SIG-M5 (cell line): ENCODE data around the gene PHLPP1.
"Not testable (repeated sequence)": the region's sequence is repeated elsewhere in the genome, so short reads cannot be mapped to it uniquely, and the experiment has no call there.

Source experiments
- DNase-seq: peaks from one replicate; lab custom pipeline; 2025; lab: John Stamatoyannopoulos, UW

The PHLPP1 gene

DNA sequence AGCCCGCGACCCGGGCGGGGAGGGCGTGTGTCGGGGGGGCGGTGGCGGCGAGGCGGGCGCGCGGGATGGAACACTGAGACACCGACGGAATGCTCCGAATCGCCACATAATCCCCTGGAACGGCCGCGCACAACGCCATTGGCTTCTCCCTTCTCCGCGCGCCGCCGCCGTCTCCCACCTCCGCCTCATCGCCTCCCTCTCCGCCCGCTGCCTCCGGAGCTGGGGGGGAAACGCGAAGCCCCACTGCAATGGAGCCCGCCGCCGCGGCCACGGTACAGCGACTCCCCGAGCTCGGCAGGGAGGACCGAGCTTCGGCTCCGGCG lies at the start of gene PHLPP1:
Gene PHLPP1 (plus strand): TSS at position 106 of the 323 bp plus-strand sequence. CDS start 143 bp downstream, at position 249.
- DNase-seq = no peak

DNA sequence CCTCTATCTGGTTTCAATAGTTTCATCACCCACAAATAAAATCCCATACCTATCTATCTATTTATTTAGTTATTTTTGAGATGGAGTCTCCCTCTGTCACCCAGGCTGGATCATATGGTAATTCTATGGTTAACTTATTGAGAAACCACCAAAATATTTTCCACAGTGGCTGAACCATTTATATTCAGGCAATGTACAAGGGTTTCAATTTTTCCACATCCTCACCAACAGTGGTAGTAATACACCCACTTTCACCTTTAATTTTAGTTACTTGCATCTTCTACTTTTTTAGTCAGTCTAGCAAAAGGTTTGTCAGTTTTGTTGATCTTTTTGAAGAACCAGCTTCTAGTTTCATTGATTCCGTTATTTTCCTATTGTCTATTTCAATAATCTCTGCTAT lies 46.1 kb upstream of the PHLPP1 start:
- DNase-seq = no peak

DNA sequence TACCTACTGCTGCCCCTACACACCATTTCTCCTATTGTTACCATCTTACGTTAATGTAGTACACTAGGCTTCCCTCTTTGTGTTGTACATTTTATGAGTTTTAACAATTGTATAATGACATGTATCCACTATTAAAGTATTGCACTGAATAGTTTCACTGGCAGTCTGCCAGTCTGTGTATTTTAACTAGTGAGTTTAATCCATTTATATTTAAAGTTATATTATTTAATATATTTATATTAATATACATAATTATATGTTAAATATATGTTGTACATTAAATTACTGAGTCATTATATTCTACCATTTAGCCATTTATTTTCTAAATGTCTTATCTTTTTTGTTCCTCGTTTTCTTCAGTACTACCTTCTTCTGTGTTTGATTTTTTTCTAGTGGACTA lies 44.8 kb upstream of the PHLPP1 start:
- no peak for DNase-seq

DNA sequence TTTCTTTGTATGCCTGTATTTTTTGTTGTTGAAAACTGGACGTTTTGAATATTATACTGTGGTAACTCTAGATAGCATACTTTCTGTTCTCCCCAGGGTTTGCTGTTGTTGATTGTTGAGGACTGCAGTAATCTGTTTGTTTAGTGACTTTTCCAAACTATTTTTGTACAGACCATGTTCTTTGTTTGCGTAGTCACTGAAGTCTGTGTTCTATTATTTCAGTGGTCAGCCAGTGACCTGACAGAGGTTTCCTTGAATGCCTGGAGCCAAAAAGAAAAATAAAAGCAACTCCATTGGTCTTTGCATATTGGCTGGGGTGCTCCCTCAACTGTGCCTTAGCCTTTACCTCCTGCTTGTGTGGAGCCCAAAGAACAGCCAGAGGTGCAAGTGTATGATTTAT lies 42.7 kb upstream of the PHLPP1 start:
- DNase-seq = no peak

DNA sequence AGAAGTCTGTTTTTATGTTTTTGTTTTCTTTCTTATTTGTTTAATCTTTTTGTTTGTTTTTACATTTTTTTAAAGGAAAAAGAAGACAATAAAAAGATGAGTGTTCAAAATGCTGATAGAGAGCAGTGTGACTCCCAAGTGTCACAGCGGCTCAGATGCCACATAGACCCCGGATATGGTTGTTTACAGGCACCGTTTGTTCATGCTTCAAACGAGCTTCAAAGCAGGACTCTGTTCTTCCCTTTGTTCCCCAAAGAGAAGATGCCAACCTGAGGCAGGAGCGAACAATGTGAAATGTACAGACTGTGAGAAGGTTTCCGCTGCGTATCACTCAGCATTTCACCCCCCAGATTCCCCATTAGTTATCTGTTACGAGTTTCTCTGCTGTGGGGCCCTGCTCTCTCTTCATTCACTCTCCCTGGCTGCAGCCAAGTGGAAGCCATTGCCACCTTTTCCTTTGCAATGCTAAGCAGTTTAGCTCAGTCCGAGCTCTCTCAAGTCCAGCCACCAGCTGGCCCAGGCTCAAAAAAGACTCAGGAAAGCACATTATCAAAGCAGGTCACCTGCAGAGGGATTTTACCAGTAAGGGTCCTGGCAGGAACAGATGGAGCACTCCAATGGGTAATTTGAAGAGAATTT lies 36.4 kb upstream of the PHLPP1 start:
- DNase-seq = no peak

DNA sequence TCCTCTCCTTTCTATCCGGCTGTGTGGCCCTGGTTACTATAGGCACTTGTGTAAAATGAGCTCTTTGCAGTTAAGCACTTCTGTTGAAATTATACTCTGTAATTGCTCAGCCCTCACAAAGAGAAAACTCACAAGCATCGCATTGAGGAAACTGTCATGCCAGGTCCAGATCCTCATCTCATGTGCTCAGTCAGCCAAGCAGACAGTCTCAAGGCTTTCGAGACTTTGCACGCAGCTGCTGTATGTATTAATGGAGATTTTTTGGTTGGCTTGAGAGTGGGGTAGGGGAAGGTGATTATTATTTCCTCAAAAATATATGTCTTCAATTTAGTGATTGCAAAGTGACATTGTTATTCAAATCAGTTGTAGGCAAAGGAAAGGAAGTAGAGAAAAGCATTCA lies 33.0 kb upstream of the PHLPP1 start:
- DNase-seq = no peak

DNA sequence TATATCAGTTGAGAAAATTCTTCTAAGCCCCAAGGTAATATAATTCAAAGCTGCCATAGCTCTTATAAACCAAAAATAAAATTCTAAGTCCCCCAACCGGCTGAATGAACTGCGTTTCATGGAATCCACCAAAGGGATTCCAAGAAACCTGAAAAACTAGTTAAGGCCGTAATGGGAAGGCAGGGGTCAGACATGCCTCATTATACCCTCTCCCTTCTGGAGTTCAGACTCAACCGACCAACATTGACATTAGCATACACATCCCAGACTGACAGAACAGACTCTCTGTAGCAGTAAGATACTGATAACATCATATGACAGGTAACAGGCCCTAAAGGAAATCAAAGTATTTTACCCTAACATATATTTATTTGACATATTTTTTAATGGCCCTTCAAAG lies 31.4 kb upstream of the PHLPP1 start:
- no peak for DNase-seq

DNA sequence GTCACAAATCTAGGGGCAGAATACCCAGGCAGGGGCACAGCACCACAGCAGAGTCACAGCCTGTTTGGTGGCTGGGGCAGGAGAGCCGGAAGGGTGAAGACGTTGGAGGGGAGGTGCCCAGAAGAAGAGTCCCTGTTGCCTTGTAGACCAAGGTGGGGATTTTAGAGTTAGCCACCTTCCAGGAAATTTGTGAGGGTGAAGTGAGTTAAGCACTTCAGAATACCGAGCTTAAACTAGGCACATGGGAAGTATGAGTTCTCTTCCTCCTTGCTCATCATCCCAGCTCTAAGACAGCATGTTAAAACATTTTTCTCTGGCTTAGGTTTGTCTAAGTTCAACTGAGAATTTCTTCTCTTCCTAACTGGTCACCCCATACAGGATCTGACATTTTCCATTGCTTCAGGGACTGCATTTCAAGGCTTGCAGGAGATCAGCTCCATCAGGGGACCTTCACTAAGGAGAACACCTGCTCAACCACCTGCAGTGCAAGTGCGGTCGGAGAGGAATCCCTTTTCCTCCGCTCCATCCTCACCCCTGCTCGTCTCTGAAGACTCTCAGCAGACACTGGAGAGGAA lies 26.5 kb upstream of the PHLPP1 start:
- no peak for DNase-seq

DNA sequence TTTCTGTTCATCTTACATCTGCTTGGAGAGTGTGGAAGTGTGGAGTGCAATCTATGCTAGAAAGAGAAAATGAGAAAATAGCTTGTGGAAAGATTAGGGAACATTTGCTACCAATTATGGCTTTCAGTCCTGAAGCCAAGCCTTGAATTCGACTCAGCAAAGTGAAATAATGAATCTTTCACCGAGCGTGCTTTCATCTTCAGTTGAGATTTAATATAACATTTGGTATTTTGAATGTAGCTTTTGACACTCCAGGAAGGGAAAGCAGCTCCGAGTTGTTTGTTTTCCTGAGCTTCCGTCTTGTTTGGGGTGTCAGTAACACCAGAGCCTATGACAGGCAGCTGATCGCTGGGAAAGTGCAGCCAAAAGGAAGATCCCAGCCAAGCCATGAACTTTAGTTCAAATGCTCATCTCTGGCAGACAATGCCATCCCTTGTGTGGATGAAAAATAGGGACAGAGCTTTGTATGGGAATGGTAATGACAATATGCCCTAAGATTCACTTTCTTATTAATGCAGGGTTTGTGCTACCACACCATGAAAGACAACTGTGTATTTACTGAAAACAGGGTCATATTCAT lies 25.0 kb upstream of the PHLPP1 start:
- no peak for DNase-seq

DNA sequence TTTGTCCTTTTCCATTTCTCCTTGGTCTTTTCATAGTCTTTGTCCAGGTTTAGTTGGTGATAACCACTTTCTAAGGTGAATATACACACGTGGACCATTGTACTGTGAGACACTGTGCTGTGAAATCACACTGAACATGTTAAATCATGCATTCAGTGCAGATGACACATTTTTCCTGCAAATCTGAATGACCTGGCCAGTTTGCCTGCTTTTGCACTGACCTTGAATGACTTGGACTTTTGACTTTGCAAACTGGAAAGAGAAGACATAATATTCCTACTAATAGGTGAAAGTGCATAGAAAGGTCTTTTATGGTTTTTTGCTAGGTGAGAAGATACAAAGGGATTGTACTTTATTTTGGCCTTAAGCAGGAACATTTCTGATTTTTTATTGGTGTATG lies 21.7 kb upstream of the PHLPP1 start:
- no peak for DNase-seq

DNA sequence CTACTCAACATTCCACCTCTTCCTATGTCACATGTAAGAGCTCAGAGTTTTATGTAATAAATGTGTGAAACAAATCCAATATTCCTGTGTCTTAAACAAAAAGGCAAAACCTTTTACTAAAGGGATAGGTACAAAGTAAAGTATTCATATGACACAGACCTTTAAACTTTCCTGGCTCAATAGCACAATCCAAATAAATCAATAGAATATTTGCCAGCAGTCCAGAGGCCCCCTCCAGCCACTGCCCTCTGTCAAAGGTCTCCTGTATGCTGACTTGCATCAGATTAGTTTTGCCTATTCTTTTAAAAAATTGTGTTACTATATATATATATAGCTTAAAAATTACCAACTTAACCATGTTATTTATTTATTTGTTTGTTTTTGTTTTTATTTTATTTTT lies 17.7 kb upstream of the PHLPP1 start:
- no peak for DNase-seq

DNA sequence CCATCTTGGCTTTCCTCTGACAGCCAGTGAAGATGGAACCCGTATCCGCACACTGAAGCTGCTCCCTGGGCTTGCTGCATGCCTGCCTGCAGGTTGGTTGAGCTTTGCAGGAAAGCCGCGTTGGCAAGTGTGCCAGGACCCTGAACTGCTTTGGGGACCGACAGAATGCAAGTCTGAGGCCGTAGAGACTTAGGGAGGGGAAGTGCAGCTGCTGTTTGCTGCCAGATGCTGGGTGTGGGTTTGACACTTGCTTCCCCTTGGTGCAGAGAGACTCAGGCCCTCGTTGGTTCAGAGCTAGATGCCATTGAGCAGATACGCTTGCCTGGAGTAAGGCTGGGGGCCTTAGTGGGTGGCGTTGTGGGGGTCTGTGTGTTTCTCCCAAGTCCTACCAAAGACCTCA lies 13.1 kb upstream of the PHLPP1 start:
- no peak for DNase-seq

DNA sequence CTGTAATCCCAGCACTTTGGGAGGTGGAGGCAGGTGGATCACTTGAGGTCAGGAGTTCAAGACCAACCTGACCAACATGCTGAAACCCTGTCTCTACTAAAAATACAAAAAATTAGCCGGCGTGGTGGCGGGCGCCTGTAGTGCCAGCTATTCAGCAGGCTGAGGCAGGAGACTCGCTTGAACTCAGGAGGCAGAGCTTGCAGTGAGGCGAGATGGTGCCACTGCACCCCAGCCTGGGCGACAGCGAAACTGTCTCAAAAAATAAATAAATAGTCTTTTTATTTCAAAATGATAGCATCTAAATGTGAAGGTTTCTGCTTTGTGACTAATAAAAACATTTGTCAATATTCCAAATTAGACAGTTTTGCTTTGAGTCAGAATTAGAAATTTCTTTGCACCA lies 8.5 kb upstream of the PHLPP1 start:
- not testable (repeated sequence) for DNase-seq

DNA sequence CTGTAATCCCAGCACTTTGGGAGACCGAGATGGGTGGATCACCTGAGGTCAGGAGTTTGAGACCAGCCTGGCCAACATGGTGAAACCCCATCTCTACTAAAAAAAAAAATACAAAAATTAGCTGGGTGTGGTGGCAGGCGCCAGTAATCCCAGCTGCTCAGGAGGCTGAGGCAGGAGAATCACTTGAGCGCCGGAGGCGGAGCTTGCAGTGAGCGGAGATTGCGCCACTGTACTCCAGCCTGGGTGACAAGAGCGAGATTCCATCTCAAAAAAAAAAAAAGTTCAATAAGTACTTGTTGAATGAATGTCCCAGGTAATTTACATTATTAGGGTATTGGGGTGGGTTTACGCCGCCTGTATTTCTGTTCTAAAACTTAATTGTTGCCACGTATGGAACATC lies 5.4 kb upstream of the PHLPP1 start:
- DNase-seq = not testable (repeated sequence)

DNA sequence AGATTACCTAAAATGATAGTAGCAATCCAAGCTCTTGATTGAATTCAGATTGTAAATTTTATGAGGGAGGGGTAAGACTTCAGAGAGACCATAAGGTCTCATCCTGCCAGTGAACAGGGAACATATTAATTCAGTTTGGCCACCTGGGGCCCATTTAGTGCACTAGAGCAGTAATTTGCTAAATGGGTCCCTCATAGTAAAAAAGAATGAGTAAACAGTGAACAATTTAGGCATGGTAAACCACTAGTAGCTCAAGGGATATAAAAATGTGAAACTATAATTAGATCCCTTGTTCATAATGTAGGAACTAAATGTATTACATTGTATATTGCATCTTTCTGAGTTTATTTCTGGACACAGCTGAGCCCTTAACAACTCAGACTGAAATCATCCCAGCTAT lies 4.9 kb upstream of the PHLPP1 start:
- no peak for DNase-seq

DNA sequence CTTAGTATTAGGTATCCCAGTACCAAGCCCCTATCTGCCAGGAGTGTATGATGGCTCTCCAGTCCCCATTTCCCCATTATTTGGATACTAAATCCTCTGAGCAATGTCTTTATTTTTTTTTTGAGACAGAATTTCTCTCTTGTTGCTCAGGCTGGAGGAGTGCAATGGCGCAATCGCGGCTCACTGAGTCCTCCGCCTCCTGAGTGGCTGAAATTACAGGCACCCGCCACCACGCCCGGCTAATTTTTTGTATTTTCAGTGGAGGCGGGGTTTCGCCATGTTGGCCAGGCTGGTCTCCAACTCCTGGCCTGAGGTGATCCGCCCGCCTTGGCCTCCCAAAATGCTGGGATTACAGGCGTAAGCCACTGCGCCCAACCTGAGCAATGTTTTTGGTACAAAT lies 3.6 kb upstream of the PHLPP1 start:
- DNase-seq = no peak

DNA sequence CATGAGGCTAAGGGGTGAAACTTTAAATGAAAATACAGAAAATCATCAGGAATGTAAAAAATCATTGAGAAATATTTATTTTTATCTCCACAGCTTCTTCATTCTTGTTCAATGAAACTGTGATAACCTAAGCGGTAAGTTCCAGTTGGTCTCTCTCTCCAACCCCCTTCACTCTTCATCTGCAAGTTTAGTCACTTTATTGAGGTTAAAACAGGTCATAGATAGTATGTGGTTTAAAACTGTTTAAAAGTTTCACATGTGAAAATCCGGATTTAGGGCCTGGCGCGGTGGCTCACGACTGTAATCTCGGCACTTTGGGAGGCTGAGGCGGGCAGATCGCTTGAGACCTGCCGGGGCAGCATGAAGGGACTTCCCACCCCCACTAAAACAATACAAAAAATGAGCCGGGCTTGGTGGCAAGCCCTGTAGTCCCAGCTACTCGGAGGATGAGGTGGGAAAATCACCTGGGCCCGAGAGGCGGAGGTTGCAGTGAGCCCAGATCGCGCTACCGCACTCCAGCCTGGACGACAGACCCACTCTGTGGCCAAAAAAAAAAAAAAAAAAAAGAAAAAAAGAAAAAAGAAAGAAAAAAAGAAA lies 1.6 kb upstream of the PHLPP1 start:
- no peak for DNase-seq

DNA sequence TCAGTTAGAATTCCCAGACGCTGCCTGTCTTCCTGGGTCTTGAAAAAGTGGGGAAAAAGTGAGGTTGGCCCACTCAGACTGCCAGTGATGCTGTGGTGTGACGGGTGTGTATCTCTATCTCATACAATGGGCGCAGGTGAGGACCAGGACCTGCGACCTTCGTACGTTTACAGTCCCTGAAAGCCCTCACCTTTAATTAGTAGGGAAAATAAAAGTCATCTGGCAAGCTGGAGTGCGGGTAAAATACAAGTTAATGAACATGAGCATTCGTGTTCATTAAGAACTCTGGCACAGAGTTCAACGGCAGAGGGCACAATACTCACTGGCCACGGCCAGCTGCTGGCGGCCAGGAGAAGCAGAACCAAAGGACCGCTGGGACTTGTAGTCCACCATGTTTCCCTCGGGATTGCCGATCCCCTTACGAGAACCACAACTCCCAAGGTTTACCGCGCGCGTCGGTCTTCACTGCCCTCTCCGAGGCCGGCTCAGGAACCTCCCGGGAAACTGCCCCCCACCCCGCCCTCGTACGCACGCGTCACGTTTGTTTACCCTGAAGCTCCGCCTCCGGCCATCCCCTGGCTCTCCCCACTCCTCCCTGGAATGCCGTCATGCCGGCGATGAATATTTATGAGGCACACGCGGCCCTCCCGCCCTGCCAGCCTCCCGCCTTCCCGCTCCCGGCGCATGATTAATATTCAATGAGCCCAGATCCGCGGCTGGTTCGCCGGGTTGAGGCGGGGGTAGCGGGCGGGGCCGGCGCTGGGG lies 488 bp upstream of the PHLPP1 start:
- DNase-seq = peak; percentile 95

DNA sequence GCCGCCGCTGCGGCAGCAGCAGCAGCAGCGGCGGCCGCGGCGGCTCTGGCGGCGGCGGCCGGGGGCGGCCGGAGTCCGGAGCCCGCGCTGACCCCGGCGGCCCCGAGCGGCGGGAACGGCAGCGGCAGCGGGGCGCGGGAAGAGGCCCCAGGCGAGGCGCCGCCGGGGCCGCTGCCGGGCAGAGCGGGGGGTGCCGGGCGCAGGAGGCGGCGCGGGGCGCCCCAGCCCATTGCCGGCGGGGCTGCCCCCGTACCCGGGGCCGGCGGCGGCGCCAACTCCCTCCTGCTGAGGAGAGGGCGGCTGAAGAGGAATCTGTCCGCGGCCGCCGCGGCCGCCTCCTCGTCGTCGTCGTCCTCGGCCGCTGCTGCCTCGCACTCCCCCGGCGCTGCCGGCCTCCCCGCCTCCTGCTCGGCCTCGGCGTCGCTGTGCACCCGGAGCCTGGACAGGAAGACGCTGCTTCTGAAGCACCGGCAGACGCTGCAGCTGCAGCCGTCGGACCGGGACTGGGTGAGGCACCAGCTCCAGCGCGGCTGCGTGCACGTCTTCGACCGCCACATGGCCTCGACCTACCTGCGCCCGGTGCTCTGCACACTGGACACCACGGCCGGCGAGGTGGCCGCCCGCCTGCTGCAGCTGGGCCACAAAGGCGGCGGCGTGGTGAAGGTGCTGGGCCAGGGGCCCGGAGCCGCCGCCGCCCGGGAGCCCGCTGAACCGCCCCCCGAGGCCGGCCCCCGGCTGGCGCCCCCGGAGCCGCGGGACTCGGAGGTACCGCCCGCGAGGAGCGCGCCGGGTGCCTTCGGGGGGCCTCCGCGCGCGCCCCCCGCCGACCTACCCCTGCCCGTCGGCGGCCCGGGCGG lies 646 bp downstream of the PHLPP1 start:
- DNase-seq = no peak

DNA sequence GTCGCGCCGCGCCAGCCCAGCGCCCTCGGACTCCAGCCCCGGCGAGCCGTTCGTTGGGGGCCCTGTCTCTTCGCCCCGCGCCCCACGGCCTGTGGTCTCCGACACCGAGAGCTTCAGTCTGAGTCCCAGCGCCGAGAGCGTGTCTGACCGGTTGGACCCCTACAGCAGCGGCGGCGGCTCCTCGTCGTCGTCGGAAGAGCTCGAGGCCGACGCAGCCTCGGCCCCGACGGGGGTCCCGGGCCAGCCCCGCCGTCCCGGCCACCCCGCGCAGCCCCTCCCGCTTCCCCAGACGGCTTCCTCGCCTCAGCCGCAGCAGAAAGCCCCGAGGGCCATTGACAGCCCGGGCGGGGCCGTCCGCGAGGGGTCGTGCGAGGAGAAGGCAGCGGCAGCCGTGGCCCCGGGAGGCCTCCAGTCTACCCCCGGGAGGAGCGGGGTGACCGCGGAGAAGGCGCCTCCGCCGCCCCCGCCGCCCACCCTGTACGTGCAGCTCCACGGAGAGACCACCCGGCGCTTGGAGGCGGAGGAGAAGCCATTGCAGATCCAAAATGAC lies 1.4 kb downstream of the PHLPP1 start:
- DNase-seq = no peak

DNA sequence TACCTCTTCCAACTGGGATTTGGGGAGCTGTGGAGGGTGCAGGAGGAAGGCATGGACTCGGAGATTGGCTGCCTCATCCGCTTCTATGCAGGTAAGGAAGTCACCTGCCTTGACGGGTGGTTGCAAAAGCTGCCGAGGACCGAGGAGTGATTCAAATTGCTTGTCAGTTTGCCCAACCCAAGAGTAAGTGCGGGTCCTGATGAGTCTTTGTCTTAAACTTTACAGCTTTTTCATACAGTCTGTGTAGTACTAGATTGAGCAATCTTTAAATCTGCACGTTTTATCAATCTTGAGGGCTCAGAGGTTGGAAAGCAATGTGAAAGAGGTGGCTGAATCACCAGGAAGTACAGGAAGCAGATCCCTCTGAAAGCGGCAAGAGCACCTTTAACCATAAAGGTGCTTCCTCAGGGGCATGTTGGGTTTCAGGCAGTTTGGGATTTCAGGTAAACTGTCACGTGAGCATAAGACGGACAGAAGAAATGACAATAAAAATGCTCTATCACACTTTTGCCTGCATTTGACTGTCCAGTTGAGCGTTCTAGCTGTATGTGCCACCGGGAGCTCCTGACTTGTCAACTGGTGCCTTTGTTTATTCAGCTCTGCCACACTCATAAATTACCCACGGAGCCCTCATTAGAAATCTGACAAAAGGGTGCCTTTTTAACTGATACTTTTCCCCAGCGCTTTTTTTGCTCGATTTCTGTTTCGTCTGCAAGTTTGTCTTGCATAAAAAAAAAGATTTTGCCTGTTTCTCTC lies 2.0 kb downstream of the PHLPP1 start:
- peak; percentile 32 for DNase-seq
